CD4-positive, alpha-beta T cell (primary cell): ENCODE data around the gene MRPS18A. TPM values are rescaled to one million over a fixed set of nuclear protein-coding genes. Genes with fewer than 3 reads are reported as not detected.

Source experiments
- ATAC-seq: fragments of 200-7000 bp; cut with Tn5 transposase; one replicate; pipeline ENCODE4 v1.10.0; 2022; ENCODE audit warnings: mild to moderate bottlenecking; ENCODE audit not compliant: poor library complexity
- CTCF ChIA-PET: fragments of 350-600 bp; sonication (Branson Sonifier 250); formaldehyde crosslinking; loops from one replicate; lab custom pipeline; 2021; ENCODE audit warnings: antibody characterized with exemption, inconsistent platforms; lab: Charles Lee
- POLR2A ChIA-PET: fragments of 350-600 bp; sonication (Branson Sonifier 250); formaldehyde crosslinking; loops from one replicate; lab custom pipeline; 2021; ENCODE audit warnings: antibody characterized with exemption, inconsistent platforms; lab: Charles Lee
- DNase-seq, 14 experiments: peaks; one replicate each; pipeline ENCODE4 v3.0.0-alpha.2; 2013 to 2020; ENCODE audit warnings: mixed read lengths in 2 of 14
- H3K27ac ChIP-seq, 2 donors: one replicate each; pipeline versions ENCODE4 v1.5.1 to v1.7.0; 2013; ENCODE audit warnings: low read length in 2 of 2, low read depth in 1 of 2, mild to moderate bottlenecking in 1 of 2
- H3K27me3 ChIP-seq, 2 experiments: 1 replicate in 1 of 2; 2 replicates in 1 of 2; pipeline versions ENCODE4 v1.6.1 to v1.7.0; 2013; ENCODE audit warnings: low read length in 2 of 2, control low read depth in 1 of 2, mild to moderate bottlenecking in 1 of 2, moderate library complexity in 1 of 2; ENCODE audit not compliant: insufficient read depth in 2 of 2, control insufficient read depth in 1 of 2
- H3K36me3 ChIP-seq: one replicate; pipeline ENCODE4 v1.6.1; 2013; ENCODE audit warnings: low read length, control low read depth; ENCODE audit not compliant: insufficient read depth
- H3K4me1 ChIP-seq: one replicate; pipeline ENCODE4 v1.6.1; 2013; ENCODE audit warnings: low read length, control low read depth; ENCODE audit not compliant: insufficient read depth
- H3K4me3 ChIP-seq: one replicate; pipeline ENCODE4 v1.5.1; 2013; ENCODE audit warnings: mild to moderate bottlenecking, low read length, moderate library complexity
- H3K9me3 ChIP-seq, 2 experiments: 1 replicate in 1 of 2; 2 replicates in 1 of 2; pipeline versions ENCODE4 v1.6.1 to v1.7.0; 2013; ENCODE audit warnings: low read length in 2 of 2, mild to moderate bottlenecking in 2 of 2, control low read depth in 1 of 2, moderate library complexity in 1 of 2; ENCODE audit not compliant: control insufficient read depth in 1 of 2, insufficient read depth in 1 of 2
- H3K27ac Mint-ChIP-seq: one replicate; pipeline ENCODE4 v1.8.0; 2020; ENCODE audit warnings: mixed read lengths
- H3K27me3 Mint-ChIP-seq: one replicate; pipeline ENCODE4 v1.8.0; 2021; ENCODE audit warnings: mixed read lengths
- H3K36me3 Mint-ChIP-seq: one replicate; pipeline ENCODE4 v1.8.0; 2021; ENCODE audit warnings: low read depth, mixed read lengths
- H3K4me1 Mint-ChIP-seq: one replicate; pipeline ENCODE4 v1.8.0; 2021; ENCODE audit warnings: low read depth, mixed read lengths
- H3K4me3 Mint-ChIP-seq: one replicate; pipeline ENCODE4 v1.8.0; 2020; ENCODE audit warnings: mild to moderate bottlenecking, mixed read lengths
- H3K9me3 Mint-ChIP-seq: one replicate; pipeline ENCODE4 v1.8.0; 2020; ENCODE audit warnings: mixed read lengths
- intact Hi-C, 2 experiments: fragments of 100-400 bp; cut with DNase I in 1 of 2; cut with micrococcal nuclease in 1 of 2; formaldehyde crosslinking; loops; one replicate each; pipeline versions ENCODE4 v1.15.1 to v1.9.0; 2023 to 2025; cut with DNase I, micrococcal nuclease
- total RNA-seq, 174 experiments: library from RNA in 2 of 174; stranded (reverse) in 2 of 174; gene quantifications; one replicate each; pipeline ENCODE4 v1.2.3 and lab custom pipeline; 2021 to 2026
- TF ChIP-seq, protein P1 (sequence below): fragments of 200-600 bp; IDR thresholded peaks from one replicate; pipeline ENCODE4 v1.8.0; 2022; ENCODE audit warnings: antibody characterized with exemption, mild to moderate bottlenecking

Gene MRPS18A
- total RNA-seq, 2 experiments from 2014 or later, result 26.1 to 27.7 TPM

DNA sequence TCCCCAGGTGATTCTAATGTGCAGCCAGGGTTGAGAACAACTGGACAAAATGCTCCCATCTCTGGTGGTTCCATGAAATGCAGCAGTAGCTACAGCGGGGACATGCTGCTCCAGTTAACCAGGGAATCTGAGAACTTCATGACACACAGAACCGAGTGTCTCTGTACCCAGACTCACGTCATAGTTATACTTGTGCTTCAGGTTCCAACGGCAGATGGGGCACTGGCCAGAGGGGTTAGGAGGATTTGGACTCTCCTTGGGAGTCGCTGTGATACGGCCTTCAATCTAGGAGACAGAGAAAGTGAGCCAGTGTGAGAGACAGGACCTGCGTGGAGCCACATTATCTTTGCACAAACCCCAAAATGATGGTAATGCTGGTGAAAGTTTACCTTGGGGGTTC, 9.2 kb downstream of the MRPS18A start:
- H3K36me3 ChIP-seq, result peaks cover 93% of the 10 kb centered on the region
- intact Hi-C loops, result no loop called here
- H3K4me3 Mint-ChIP-seq, result no peak overlapping the region
- no peak overlapping the region for H3K27ac ChIP-seq
- POLR2A ChIA-PET, result no interaction called here
- H3K27me3 ChIP-seq, result no peaks in the 10 kb centered on the region
- H3K4me1 Mint-ChIP-seq, result peaks cover 11% of the 10 kb centered on the region
- no peaks in the 10 kb centered on the region for H3K9me3 Mint-ChIP-seq
- CTCF ChIA-PET, result interaction anchor here (1.0 kb wide), 1 partner anchor 11 kb away, joined by 4 read pairs; no protein-coding TSS in a partner anchor
- H3K36me3 Mint-ChIP-seq, result peaks cover 88% of the 10 kb centered on the region
- peaks cover 4% of the 10 kb centered on the region for H3K4me1 ChIP-seq
- no peak overlapping the region for H3K4me3 ChIP-seq
- ATAC-seq, result no peak
- no peak for DNase-seq
- TF ChIP-seq, protein P1, sequence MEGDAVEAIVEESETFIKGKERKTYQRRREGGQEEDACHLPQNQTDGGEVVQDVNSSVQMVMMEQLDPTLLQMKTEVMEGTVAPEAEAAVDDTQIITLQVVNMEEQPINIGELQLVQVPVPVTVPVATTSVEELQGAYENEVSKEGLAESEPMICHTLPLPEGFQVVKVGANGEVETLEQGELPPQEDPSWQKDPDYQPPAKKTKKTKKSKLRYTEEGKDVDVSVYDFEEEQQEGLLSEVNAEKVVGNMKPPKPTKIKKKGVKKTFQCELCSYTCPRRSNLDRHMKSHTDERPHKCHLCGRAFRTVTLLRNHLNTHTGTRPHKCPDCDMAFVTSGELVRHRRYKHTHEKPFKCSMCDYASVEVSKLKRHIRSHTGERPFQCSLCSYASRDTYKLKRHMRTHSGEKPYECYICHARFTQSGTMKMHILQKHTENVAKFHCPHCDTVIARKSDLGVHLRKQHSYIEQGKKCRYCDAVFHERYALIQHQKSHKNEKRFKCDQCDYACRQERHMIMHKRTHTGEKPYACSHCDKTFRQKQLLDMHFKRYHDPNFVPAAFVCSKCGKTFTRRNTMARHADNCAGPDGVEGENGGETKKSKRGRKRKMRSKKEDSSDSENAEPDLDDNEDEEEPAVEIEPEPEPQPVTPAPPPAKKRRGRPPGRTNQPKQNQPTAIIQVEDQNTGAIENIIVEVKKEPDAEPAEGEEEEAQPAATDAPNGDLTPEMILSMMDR, result no peak
- H3K9me3 ChIP-seq, result no peaks in the 10 kb centered on the region
- H3K27me3 Mint-ChIP-seq, result no peaks in the 10 kb centered on the region
- no peak overlapping the region for H3K27ac Mint-ChIP-seq

DNA sequence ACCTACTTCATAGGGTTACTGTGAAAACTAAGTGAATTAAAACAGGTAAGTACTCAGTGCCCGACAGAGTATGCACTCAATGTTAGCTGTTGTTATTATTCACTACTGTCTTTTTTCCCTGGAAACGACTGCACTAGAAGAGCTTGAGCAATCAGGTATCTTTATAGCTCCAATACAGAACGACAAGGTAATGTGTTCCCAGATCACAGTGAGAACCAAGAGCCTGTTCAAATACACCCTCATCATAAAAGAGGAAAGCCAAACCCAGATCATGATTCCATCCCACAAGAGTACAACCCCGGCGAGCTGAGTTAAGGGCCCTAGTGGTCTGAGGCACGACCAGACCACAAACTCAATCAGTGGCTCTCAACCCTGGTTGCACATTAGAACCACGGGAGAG, 9.8 kb downstream of the MRPS18A start:
- peaks cover 95% of the 10 kb centered on the region for H3K36me3 ChIP-seq
- no peaks in the 10 kb centered on the region for H3K4me1 ChIP-seq
- no peak for ATAC-seq
- no peak overlapping the region for H3K4me3 ChIP-seq
- TF ChIP-seq, protein P1, result no peak
- Mint-ChIP-seq H3K4me1 (peaks cover 5% of the 10 kb centered on the region), H3K36me3 (peaks cover 88% of the 10 kb centered on the region), H3K4me3 (no peak overlapping the region), H3K27me3 (no peaks in the 10 kb centered on the region), H3K27ac (no peak overlapping the region), H3K9me3 (no peaks in the 10 kb centered on the region)
- no peaks in the 10 kb centered on the region for H3K9me3 ChIP-seq
- no peak overlapping the region for H3K27ac ChIP-seq
- DNase-seq, result no peak
- ChIA-PET POLR2A (no interaction called here), CTCF (interaction anchor here (1.0 kb wide), 1 partner anchor 10 kb away, joined by 4 read pairs; no protein-coding TSS in a partner anchor)
- intact Hi-C loops, result no loop called here
- H3K27me3 ChIP-seq, result no peaks in the 10 kb centered on the region

DNA sequence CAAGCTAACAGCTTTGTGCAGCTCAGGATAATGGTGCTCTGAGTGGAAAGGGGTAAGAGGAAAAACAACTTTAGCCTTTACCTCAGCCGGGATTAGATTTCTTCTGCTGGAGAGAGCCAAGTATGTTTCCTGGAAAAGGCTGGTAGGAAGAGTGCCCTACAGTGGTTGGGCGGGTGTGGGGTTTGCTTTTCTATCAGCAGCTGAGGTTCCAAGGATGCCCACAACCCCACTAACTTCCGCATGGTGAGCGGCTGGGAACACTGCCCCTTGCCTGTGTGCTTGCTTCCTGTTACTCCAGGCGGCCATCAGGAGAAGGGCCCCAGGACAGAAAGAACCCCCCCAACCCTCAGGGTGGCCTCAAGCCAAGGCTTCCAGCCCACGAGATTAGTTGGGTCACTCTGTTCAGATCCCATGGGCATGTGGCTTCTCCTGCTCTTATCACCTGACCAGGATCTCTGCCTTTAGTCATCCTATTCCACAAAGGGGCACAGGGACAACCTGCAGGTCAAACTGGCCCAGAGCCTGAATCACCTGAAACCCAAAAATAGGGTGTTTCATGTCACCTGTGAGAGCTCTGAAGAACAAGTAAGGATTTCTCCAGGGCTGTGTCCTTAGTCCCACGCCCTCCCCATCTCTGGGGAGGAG, 10.5 kb downstream of the MRPS18A start:
- POLR2A ChIA-PET, result no interaction called here
- H3K9me3 Mint-ChIP-seq, result no peaks in the 10 kb centered on the region

More for the DNA sequence above, 10.5 kb downstream of the MRPS18A start:
- Mint-ChIP-seq H3K27me3 (no peaks in the 10 kb centered on the region), H3K4me3 (no peak overlapping the region), H3K27ac (no peak overlapping the region), H3K4me1 (no peaks in the 10 kb centered on the region), H3K36me3 (peaks cover 89% of the 10 kb centered on the region)
- H3K4me3 ChIP-seq, result no peak overlapping the region
- TF ChIP-seq, protein P1, result no peak
- H3K27ac ChIP-seq, result no peak overlapping the region
- intact Hi-C loops, result no loop called here
- DNase-seq, result no peak
- H3K9me3 ChIP-seq, result no peaks in the 10 kb centered on the region
- CTCF ChIA-PET, result interaction anchor here (1.0 kb wide), 1 partner anchor 9 kb away, joined by 4 read pairs; no protein-coding TSS in a partner anchor
- no peaks in the 10 kb centered on the region for H3K27me3 ChIP-seq
- H3K36me3 ChIP-seq, result peaks cover 94% of the 10 kb centered on the region
- ATAC-seq, result no peak
- no peaks in the 10 kb centered on the region for H3K4me1 ChIP-seq
